Measurements from ENCODE around the gene ABCC11. TPM values are rescaled to one million over a fixed set of nuclear protein-coding genes. Genes with fewer than 3 reads are reported as not detected.
A peak's percentile ranks its signal among the peaks of the same experiment; 100 is the strongest.

Gene ABCC11
- total and polyA plus RNA-seq, 2 of the 13 experiments (the other 11 are each of a cell fraction or from before 2014, with no cell fraction given), result 1.0 to 1.4 TPM

DNA sequence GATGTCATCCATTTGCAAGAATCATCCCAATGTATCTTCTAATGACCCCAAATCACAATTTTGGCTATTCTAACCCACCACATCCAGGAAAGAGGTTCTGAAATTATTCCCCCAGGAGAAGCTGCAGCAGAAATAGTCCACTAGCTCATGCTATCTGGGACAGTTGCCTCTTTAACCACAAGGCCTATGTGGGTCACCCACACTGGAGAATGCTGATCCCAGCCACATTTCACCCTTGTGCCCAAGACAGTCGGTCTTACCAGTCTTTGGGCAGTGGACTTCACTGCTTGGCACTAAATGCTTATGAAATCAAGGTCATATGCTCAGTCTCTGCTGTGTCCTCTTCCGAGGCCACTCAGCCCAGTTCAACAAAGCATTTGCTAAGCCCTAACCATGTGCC, 118.6 kb downstream of the ABCC11 start (continued):
- TF ChIP-seq RBM39 (IDR thresholded peaks at IDR 0.05; ENCODE audit: low read depth, low read length, poor library complexity, severe bottlenecking), result no peak
- TF ChIP-seq ZNF33A (CRISPR knock-in tag; IDR thresholded peaks at IDR 0.05; ENCODE audit: borderline replicate concordance), result no peak
- no peak for TF ChIP-seq ZBTB20 (CRISPR knock-in tag; IDR thresholded peaks at IDR 0.05; ENCODE audit: borderline replicate concordance, low read depth)

DNA sequence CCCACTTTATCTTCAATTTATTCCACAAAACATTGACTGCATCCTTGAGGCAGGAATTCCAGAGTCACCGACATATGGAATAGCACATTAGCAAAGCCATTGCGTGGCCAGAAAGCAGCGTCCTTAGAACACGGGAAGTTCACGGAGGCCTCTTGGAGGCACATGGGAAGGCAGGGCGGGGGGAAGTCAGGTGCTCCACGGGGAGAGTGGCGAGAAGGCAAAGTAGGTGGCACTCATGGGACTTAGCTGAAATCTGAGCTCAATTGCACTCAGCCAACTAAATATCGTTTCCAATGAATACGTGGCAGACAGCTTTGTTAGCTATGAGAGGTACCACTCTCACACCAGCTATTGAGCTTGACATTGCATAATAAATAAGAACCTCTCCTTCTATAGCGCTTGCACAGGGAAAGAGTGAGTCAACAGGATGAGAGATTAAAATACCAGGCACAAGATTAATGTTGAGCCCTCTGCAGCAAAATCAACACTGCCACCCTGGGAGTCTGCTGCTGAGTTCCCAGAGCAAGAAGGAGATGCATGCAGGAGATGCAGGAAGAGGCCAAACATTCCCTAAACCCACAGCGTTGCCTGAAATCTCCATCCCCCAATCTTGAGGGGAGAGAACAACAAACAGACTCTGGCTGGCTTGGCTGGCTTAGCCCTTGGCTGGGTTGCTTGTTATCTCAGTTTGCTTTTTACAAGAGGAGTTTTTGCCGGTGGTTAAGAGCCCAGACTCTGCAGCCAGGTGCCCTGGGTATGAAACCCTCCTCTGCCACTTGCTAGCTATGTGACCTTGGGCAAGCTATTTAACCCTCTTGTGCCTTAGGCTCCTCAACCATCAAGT, 120.3 kb downstream of the ABCC11 start:
- H3K4me3 ChIP-seq (replicated peaks in 1 of 3; ENCODE audit: insufficient read depth in 1 of 3, low read depth in 2 of 3, low read length in 3 of 3), result no peak overlapping the region
- peaks cover 8% of the 10 kb centered on the region; the same call in 1 of the 2 replicates for H3K4me1 ChIP-seq (ENCODE audit: insufficient read depth, low read length)
- in situ Hi-C loops (cut with HindIII; ENCODE audit: extremely low pct_ligation_motif_present, low pct_unique_long_range_greater_than_20kb) (no loop called here), intact Hi-C loops (cut with micrococcal nuclease; ENCODE audit: unreplicated experiment) (no loop called here)
- no peaks in the 10 kb centered on the region for H4K20me1 ChIP-seq (ENCODE audit: insufficient read depth, low read length)
- 39% methylated on average over 13 of the region's 13 CpGs for WGBS (ENCODE audit: low lambda C conversion rate)
- H3K4me2 ChIP-seq (ENCODE audit: low read depth, low read length), result no peak overlapping the region
- DNase-seq (ENCODE audit: low spot score) (peak; percentile 6), ATAC-seq (no peak), FAIRE-seq (no peak)
- CTCF ChIA-PET (ENCODE audit: low intra/inter-chr PET ratio, low total read pairs), result no interaction called here
- no peak overlapping the region for H3K27ac ChIP-seq (ENCODE audit: extremely low read length, insufficient read depth, low read length)
- no peaks in the 10 kb centered on the region for H3K36me3 ChIP-seq (replicated peaks in 1 of 2; ENCODE audit: control insufficient read depth in 1 of 2, insufficient read depth in 2 of 2, low read length in 2 of 2)
- H3K79me2 ChIP-seq (ENCODE audit: insufficient read depth, low read length), result no peaks in the 10 kb centered on the region
- no peak overlapping the region for H3K9ac ChIP-seq (ENCODE audit: insufficient read depth, low read depth, low read length)
- POLR2A ChIA-PET, result no interaction called here
- no peaks in the 10 kb centered on the region for H3K9me3 ChIP-seq (ENCODE audit: low read length)
- no peak overlapping the region for H2AFZ ChIP-seq (ENCODE audit: low read length)
- no TSS peak for BruUV-seq (replicated peaks)
- peaks cover 0 to 3% of the 10 kb centered on the region in 2 experiments; a peak in 1 of 5 replicates for H3K27me3 ChIP-seq (ENCODE audit: control insufficient read depth in 1 of 2, insufficient read depth in 2 of 2, low read length in 2 of 2)
- TF ChIP-seq, protein P1, sequence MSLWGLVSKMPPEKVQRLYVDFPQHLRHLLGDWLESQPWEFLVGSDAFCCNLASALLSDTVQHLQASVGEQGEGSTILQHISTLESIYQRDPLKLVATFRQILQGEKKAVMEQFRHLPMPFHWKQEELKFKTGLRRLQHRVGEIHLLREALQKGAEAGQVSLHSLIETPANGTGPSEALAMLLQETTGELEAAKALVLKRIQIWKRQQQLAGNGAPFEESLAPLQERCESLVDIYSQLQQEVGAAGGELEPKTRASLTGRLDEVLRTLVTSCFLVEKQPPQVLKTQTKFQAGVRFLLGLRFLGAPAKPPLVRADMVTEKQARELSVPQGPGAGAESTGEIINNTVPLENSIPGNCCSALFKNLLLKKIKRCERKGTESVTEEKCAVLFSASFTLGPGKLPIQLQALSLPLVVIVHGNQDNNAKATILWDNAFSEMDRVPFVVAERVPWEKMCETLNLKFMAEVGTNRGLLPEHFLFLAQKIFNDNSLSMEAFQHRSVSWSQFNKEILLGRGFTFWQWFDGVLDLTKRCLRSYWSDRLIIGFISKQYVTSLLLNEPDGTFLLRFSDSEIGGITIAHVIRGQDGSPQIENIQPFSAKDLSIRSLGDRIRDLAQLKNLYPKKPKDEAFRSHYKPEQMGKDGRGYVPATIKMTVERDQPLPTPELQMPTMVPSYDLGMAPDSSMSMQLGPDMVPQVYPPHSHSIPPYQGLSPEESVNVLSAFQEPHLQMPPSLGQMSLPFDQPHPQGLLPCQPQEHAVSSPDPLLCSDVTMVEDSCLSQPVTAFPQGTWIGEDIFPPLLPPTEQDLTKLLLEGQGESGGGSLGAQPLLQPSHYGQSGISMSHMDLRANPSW (CRISPR knock-in tag; IDR thresholded peaks at IDR 0.05; ENCODE audit: borderline replicate concordance), result no peak
- no peak for TF ChIP-seq ZNF83 (CRISPR knock-in tag; IDR thresholded peaks at IDR 0.05; ENCODE audit: borderline replicate concordance)
- TF ChIP-seq ZSCAN25 (CRISPR knock-in tag; IDR thresholded peaks at IDR 0.05), result no peak
- no peak for TF ChIP-seq POLR2AphosphoS5 (IDR thresholded peaks at IDR 0.05; ENCODE audit: low read depth, low read length)
- no peak for TF ChIP-seq ZNF724P (CRISPR knock-in tag; IDR thresholded peaks at IDR 0.05; ENCODE audit: borderline replicate concordance)
- TF ChIP-seq, protein P2, sequence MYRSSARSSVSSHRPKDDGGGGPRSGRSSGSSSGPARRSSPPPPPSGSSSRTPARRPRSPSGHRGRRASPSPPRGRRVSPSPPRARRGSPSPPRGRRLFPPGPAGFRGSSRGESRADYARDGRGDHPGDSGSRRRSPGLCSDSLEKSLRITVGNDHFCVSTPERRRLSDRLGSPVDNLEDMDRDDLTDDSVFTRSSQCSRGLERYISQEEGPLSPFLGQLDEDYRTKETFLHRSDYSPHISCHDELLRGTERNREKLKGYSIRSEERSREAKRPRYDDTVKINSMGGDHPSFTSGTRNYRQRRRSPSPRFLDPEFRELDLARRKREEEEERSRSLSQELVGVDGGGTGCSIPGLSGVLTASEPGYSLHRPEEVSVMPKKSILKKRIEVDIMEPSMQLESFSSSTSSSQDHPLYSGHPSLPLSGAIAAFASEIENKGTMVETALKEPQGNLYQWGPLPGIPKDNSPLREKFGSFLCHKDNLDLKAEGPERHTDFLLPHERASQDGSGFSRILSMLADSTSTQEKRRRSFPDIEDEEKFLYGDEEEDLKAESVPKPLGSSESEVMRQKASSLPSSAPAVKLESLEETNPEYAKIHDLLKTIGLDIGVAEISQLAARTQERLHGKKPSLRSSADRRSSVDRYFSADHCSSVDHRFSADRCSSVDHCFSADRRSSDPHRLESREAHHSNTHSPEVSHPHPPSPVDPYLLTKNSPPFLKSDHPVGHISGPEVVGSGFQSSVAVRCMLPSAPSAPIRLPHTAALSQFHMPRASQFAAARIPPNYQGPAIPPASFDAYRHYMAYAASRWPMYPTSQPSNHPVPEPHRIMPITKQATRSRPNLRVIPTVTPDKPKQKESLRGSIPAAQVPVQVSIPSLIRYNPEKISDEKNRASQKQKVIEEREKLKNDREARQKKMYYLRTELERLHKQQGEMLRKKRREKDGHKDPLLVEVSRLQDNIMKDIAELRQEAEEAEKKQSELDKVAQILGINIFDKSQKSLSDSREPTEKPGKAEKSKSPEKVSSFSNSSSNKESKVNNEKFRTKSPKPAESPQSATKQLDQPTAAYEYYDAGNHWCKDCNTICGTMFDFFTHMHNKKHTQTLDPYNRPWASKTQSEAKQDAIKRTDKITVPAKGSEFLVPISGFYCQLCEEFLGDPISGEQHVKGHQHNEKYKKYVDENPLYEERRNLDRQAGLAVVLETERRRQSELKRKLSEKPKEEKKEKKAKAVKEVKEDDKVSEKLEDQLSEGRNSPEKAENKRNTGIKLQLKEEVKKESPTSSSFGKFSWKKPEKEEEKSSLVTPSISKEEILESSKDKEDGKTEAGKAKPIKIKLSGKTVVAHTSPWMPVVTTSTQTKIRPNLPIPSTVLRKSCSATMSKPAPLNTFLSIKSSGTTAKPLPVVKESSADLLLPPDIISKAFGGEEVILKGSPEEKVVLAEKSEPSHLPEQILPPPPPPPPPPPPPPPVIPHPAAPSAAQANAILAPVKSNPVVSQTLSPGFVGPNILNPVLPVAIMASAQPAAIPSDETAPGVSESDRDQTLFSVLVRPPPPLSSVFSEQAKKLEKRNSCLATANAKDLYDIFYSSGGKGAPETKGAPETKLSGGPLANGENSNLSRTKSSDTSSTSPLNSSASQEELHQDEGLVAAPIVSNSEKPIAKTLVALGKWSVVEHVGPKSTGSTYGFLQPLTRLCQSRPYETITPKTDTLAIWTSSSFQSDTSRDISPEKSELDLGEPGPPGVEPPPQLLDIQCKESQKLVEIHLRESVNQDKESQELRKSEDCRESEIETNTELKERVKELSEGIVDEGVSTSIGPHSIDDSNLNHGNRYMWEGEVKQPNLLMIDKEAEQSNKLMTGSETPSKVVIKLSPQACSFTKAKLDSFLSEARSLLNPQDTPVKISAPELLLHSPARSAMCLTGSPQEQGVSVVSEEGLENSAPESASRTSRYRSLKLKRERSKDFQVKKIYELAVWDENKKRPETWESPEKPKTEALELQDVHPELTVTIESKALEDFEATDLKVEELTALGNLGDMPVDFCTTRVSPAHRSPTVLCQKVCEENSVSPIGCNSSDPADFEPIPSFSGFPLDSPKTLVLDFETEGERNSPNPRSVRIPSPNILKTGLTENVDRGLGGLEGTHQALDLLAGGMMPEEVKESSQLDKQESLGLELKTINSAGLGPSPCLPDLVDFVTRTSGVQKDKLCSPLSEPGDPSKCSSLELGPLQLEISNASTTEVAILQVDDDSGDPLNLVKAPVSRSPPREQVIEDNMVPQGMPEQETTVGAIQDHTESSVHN (CRISPR knock-in tag; IDR thresholded peaks at IDR 0.05), result no peak
- no peak for TF ChIP-seq STAT5B (CRISPR knock-in tag; IDR thresholded peaks at IDR 0.05)
- no peak for TF ChIP-seq PHF21A (CRISPR knock-in tag; IDR thresholded peaks at IDR 0.05)

All from HepG2 (cell line).